ENCODE measurements around the gene ERC1.

ERC1 gene

GRCh38 chr12:1436015-1436414, 445.0 kb downstream of the ERC1 start:
- ATAC-seq (ENCODE audit: low read depth) (no peak), DNase-seq (ENCODE audit: low spot score) (no peak)
- Histone ChIP-seq H3K27me3 (ENCODE audit: insufficient read depth, poor library complexity, severe bottlenecking) (no peaks in the 10 kb centered on the region), H3K9me3 (ENCODE audit: severe bottlenecking) (no peaks in the 10 kb centered on the region), H3K27ac (ENCODE audit: poor library complexity, severe bottlenecking) (no peak overlapping the region), H3K36me3 (ENCODE audit: low read depth) (peaks cover 3% of the 10 kb centered on the region), H3K4me1 (ENCODE audit: insufficient read depth, poor library complexity, severe bottlenecking) (peaks cover 2% of the 10 kb centered on the region), H3K4me3 (ENCODE audit: severe bottlenecking) (no peak overlapping the region)
- TF ChIP-seq CTCF (IDR thresholded peaks at IDR 0.05; ENCODE audit: poor library complexity, severe bottlenecking) = no peak

GRCh38 chr12:1436981-1437380, 446.0 kb downstream of the ERC1 start:
- TF ChIP-seq CTCF (IDR thresholded peaks at IDR 0.05; ENCODE audit: poor library complexity, severe bottlenecking) = no peak
- no peak overlapping the region for H3K27ac ChIP-seq (ENCODE audit: poor library complexity, severe bottlenecking)
- peaks cover 2% of the 10 kb centered on the region for H3K4me1 ChIP-seq (ENCODE audit: insufficient read depth, poor library complexity, severe bottlenecking)
- ATAC-seq (ENCODE audit: low read depth) = no peak
- no peak overlapping the region for H3K4me3 ChIP-seq (ENCODE audit: severe bottlenecking)
- no peak for DNase-seq (ENCODE audit: low spot score)
- no peaks in the 10 kb centered on the region for H3K27me3 ChIP-seq (ENCODE audit: insufficient read depth, poor library complexity, severe bottlenecking)
- H3K9me3 ChIP-seq (ENCODE audit: severe bottlenecking) = no peaks in the 10 kb centered on the region
- peaks cover 3% of the 10 kb centered on the region for H3K36me3 ChIP-seq (ENCODE audit: low read depth)

GRCh38 chr12:1439201-1439600, 448.2 kb downstream of the ERC1 start:
- Histone ChIP-seq H3K4me3 (ENCODE audit: severe bottlenecking) (no peak overlapping the region), H3K4me1 (ENCODE audit: insufficient read depth, poor library complexity, severe bottlenecking) (peaks cover 2% of the 10 kb centered on the region), H3K27me3 (ENCODE audit: insufficient read depth, poor library complexity, severe bottlenecking) (no peaks in the 10 kb centered on the region), H3K9me3 (ENCODE audit: severe bottlenecking) (no peaks in the 10 kb centered on the region), H3K36me3 (ENCODE audit: low read depth) (peaks cover 4% of the 10 kb centered on the region), H3K27ac (ENCODE audit: poor library complexity, severe bottlenecking) (no peak overlapping the region)
- ATAC-seq (ENCODE audit: low read depth) (no peak), DNase-seq (ENCODE audit: low spot score) (no peak)
- no peak for TF ChIP-seq CTCF (IDR thresholded peaks at IDR 0.05; ENCODE audit: poor library complexity, severe bottlenecking)

- TF ChIP-seq CTCF (IDR thresholded peaks at IDR 0.05; ENCODE audit: poor library complexity, severe bottlenecking) = no peak
- Histone ChIP-seq H3K4me1 (ENCODE audit: insufficient read depth, poor library complexity, severe bottlenecking) (peaks cover 2% of the 10 kb centered on the region), H3K27ac (ENCODE audit: poor library complexity, severe bottlenecking) (no peak overlapping the region), H3K36me3 (ENCODE audit: low read depth) (peaks cover 9% of the 10 kb centered on the region), H3K27me3 (ENCODE audit: insufficient read depth, poor library complexity, severe bottlenecking) (no peaks in the 10 kb centered on the region), H3K9me3 (ENCODE audit: severe bottlenecking) (no peaks in the 10 kb centered on the region), H3K4me3 (ENCODE audit: severe bottlenecking) (no peak overlapping the region)
- DNase-seq (ENCODE audit: low spot score) = no peak
- no peak for ATAC-seq (ENCODE audit: low read depth)
These were observed 448.7 kb downstream of the ERC1 start for GRCh38 chr12:1439687-1440086.

- ATAC-seq (ENCODE audit: low read depth) = no peak
- no peaks in the 10 kb centered on the region for H3K27me3 ChIP-seq (ENCODE audit: insufficient read depth, poor library complexity, severe bottlenecking)
- H3K27ac ChIP-seq (ENCODE audit: poor library complexity, severe bottlenecking) = no peak overlapping the region
- no peaks in the 10 kb centered on the region for H3K9me3 ChIP-seq (ENCODE audit: severe bottlenecking)
- DNase-seq (ENCODE audit: low spot score) = no peak
- H3K4me3 ChIP-seq (ENCODE audit: severe bottlenecking) = no peak overlapping the region
- no peak for TF ChIP-seq CTCF (IDR thresholded peaks at IDR 0.05; ENCODE audit: poor library complexity, severe bottlenecking)
- H3K36me3 ChIP-seq (ENCODE audit: low read depth) = peaks cover 24% of the 10 kb centered on the region
- no peaks in the 10 kb centered on the region for H3K4me1 ChIP-seq (ENCODE audit: insufficient read depth, poor library complexity, severe bottlenecking)
These were observed 452.6 kb downstream of the ERC1 start for GRCh38 chr12:1443421-1444141.

All from RWPE2 (cell line).